Activated CD8-positive, alpha-beta memory T cell treated with anti-CD3 and anti-CD28 coated beads, Interleukin-2, amount 50 U/mL, for 48 hours (primary cell): Measurements from ENCODE around the gene CATSPER1.
"Not testable (repeated sequence)": the region's sequence is repeated elsewhere in the genome, so short reads cannot be mapped to it uniquely, and the experiment has no call there.

ENCODE experiments used
- DNase-seq: peaks from one replicate; pipeline ENCODE4 v3.0.0-alpha.2; 2020

Gene CATSPER1

DNA sequence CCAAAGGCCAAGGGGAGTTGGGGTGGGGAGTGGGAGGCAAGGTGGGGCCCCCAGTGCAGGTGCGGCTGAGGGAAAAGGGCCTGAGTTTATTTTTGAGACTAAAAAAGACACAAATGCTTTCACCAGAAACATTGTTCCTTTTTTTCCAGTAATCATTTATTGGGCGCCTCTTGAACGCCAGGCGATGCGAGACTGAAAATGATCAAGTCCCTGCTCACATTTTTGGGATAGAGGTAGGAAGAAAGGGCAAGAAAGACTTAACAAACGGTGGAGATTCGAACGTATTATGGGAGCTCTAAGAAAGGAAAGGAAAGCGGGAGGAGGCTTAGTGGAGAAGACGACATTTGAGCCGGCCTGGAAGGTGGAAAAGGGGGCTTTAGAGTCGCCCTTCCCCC is 25.1 kb upstream of the CATSPER1 start:
- DNase-seq = no peak

DNA sequence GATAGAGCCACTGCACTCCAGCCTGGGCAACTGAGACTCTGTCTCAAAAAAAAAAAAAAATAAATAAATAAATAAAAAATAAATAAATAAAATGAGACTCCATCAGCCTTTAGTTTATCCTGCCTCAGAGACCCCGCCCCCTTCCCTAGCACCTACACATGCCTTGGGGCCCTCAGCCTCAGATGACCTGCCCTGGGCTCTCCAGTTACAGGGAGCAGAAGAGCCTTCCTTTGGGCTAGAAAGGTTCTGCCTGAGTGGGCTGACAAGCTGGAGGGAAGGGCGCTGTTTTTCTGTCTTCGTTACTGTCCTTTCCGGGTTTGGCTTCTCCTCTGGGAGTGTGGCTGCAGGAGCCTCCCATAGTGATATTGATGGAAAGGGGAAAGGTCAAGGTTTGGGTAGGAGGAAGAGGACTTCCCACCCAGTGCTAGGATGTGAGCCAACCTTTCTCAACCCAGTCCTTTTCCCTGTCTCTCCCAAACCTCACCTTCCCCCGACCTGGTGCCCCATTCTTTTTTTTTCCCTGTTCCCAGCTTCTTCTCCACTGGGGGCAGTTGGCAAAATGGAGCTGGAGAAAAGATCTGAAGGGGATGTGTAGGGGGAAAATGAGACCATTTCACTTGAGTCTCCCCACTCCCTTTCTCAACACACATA is 24.4 kb upstream of the CATSPER1 start:
- DNase-seq = no peak

DNA sequence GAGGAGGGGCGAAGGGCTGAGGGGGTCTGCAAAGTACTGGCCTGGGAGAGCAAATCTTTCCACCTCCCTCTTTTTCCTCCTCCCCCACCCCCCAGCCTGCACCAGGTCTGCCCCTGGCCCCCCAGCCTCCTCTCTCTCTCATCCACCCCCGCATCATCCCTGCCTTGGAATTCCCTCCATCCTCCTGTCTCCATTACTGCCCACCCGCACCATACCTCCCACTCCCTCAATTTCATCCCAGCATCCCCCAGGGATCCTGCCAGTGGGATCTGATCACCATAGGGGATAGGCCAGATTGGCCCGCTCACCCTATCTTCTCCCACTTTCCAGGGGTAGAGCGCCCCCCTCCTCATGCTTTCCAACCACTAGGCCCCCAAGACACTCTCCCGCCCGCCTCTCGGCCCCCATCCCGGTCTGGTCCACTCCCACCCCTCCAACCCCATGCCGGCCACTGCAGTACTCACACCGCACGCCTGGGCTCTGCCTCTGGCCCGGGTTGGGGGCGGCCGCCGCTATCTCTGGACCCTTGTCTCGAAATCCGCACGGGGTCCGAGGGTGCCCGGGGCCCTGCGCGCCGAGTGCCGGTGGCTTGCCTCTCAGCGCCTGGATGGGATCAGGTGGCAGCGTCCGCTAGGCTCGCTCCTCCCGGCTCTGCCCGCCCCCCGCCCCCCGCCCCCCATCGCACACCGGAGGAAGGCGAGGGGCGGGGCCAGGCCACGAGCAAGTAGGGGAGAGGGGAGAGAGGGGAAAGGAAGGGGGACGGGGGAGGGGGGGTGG is 22.5 kb upstream of the CATSPER1 start, which contains the start of gene GAL3ST3:
TSS of gene GAL3ST3 (minus strand) at position 615 of the 777 bp plus-strand sequence. CDS start 3,746 bp downstream, outside the sequence.
- no peak for DNase-seq

DNA sequence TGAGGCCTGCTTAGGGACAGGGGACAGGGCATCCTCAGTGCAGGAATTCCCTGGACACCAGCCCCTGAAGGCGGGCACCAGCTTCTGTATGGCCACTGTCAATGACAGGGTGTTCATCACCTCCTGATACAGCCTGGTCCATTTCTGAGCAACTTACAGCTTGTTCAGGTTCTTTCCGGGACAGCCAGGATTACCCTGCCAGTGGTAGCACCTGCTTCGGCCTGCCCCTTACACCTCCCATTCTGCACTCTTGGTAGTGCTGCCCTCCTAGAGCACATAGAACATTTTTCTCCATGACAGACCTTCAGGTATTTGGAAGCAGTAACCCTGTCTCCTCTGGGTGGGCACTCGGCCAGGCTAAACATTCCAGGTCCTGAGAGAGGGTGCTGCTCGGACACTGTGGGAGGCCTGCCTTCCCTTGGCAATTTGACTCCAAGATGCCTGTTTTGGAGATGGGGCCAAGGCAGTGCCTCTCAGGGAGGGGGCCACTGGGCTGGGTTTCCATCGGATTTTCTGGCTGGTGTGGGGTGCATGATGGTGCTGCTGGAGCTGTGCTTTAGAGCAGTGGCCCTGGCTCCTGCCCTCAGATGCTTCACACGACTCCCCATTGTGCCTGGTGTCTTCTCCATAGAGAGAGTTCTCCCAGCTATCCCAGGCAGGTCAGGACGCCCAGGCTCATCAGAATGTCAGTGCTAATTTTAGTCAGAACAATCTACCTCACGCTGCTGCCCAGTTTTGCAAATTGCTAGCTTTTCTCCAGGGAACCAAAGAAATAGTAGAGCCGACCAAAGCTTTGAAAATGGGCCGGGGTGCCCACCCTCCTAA is 21.5 kb upstream of the CATSPER1 start:
- DNase-seq = no peak

DNA sequence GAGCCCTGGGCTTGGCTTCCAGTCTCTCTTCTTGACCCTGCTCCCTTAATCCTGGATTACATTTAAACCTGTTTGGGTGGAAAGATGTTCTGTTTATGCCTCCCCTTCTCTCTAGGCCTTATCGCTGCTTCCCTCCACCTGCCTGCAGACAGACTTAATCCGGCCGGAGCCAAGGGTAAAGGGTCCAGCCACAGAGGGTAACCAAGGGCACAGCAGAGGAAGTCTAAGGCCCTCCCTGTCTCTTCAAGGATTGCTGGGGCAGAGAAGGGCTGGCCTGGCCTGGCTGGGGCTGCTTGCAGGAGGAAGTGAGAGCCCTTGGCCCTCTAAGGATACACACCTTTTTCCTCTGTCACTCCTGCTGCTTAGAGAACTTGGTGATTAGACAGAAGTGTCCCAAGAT is 20.6 kb upstream of the CATSPER1 start:
- no peak for DNase-seq

DNA sequence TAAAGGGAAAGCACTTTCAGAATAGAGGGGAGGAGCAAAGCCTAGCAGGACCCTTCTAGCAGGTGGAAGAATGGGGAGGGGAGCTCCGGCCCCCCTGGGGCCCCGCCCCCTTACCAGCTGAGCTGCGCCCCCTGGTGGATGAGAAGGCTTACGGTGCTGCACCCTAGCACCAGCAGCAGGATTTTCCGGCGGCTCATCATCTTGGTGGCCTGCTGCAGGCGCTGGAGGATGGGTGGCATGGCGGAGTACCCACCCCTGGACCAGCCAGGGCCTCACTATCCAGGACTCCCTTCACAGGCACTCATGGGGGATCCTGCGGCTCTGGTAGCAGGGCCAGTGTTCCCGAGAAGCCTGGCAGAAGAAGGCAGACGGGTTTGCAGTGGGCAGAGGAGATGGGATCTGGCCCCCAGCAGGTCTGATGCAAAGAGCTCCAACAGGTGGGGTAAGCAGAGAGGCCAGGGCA is 18.9 kb upstream of the CATSPER1 start:
- peak; percentile 95 for DNase-seq

DNA sequence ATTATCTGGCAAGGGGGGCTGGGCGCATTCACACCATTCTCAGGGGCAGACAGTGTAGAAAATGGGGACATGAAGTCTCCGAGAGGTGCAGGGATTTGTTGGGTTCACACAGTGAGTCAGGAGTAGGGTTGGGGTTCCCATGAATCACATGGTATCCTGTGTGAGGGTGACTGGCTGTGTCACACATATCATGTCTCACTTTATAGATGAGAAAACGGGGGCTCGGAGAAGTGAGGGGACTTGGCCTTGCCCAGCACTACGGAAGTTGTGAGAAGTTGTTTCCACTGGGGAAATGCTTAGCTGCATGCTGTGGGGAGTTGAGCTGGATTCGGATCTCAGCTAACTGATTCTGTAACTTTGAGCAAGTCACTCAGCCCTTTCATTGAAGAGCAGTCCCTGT is 18.5 kb upstream of the CATSPER1 start:
- DNase-seq = no peak

DNA sequence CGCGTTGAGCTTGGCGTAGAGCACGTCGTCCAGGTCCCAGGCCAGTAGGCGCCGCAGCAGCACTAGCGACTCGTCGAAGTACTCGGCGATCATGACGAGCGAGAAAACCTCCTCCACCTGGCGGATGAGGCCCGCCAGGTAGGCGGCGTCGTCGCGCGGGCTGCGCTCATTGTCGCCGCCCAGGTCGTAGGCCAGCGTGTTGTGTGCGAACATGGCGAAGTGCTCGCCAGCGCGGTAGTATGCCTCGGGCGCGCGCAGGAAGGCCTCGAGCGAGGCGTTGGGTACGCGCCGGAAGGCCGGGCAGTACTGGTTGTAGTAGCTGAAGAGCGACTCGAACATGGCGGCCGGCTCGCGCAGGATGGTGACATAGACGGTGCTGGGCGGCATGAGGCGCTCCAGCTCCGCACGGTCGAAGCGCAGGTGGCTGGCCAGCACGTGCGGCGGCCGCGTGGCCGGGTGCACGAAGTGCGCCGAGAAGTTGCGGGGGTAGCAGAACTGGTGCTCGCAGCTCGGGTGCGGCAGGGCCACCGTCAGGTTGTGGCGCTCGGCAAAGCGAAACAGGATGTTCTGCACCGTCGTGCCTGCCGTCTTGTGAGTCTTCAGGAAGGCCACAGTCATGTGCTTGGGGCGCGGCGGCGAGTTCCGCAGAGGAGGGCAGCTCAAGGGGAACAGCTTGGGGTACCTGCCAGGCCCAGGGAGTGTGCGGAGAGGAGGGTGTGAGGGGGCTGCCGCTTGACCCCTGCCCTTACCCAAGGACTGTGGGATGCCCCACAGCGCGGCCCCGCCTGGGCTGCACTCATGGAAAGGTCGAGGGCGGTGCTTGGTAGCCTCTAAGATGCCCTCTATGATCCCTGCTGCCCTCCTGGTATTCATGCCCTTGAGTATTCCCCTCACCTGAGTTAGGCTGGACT is 17.0 kb upstream of the CATSPER1 start:
- DNase-seq = no peak

DNA sequence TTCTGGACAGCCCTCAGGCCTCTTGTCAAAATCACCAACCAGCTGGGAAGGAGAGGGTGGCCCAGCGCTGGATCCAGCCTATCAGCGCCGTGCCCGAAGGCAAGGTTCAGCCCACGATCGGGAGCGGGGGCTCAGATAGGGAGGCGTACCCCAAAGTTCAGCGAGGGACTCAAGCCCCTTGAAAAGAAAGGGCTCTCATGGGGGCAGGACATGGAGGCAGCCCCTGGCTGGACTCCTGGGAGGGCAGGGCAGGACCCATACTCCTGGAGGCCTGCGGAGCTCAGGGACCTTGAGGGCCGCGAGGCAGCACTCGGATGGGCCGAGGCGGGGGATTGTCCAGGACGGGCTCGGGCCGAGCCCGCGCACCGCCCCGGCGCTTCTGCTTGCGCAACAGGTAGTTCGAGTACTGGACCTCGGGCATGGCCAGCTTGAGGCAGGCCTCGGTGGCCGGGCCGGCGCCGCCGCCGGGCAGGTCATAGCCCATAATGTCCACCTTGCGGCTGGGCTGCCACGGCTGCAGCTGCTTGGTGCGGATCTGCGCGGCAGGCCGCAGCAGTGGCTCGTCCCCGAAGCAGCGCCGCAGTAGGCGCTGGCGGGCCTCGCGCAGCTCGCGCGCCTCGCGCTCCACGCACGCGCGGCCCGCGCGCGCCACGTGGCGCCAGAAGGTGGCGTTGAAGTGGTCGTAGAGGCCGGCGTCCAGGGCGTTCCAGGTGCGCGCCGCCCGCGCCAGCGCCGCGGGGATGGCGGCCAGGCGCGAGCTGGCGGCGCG is 16.1 kb upstream of the CATSPER1 start:
- no peak for DNase-seq

DNA sequence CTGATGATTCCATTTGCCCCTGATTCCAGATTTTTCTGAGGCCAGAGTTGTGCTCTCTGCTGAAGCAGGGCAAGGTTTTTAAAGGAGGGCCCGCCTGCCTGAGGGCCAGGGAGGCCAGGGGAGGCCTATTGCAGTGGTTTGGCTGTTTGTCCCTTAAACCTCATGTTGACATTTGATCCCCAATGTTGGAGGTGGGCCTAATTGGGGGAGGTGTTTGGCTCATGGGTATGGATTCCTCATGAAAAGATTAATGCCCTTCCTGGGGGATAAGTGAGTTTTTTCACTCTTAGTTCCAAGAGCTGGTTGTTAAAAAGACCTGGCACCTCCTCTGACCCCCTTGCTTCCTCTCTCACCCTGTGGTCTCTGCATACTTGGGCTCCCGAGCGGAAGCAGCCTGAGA is 13.5 kb upstream of the CATSPER1 start:
- DNase-seq = no peak

DNA sequence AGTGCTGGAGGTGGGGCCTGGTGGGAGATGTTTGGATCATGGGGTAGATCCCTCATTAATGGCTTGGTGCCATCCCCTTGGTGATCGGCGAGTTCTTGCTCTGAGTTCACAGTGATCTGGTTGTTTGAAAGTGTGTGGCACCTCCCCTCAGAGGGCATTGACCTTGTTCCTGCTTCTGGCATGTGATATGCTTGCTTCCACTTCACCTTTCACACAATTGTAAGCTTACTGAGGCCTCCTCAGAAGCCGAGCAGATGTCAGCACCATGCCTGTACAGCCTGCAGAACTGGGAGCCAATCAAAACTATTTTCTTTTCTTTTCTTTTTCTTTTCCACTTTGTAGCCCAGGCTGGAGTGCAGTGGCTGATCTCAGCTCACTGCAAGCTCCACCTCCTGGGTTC is 11.0 kb upstream of the CATSPER1 start:
- DNase-seq = no peak

DNA sequence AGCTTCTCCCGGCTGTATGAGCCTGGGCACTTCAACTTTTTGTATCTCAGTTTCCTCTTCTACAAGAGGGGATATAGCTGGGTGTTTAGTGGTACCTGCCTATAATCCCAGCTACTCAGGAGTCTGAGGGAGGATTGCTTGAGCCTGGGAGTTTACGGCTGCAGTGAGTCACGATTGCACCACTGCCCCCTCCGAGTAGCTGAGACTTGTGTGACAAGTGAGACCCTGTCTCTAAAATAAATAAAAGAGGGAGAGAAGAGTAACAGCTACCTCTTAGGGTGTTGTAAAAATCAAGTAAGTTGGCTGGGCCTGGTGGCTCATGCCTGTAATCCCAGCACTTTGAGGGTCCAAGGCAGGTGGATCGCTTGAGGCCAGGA is 10.0 kb upstream of the CATSPER1 start:
- DNase-seq = no peak

DNA sequence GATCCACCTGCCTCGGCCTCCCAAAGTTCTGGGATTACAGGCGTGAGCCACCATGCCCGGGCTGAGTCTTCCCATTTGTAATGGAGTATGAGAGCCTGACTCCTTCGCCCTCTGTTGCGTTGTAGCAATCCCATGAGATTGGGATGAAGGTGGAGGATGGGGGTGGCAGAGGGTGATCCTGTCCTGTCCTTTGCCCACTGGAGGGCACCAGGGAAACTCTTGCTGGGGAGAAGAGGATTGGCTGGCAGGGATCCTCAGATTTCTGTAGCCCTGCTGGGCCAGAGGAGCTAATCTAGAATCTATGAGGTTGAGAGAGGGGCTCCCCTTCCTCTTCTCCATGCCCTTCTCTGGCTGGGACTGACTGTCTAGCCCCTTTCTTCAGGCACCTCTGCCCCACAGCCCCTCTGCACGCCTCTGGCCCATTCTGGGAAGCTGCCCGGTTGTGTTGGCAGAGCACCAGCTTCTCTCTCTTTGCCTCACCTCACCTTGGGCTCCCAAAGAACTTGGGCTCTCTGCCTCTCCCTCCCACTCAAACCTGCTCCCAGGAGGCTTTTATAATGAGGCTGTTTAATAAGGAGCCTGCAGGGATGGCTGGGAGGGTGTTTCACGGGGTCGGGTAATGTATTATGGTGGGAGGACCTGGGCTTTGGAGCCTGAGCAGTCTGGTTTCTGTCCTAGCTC is 9.5 kb upstream of the CATSPER1 start:
- no peak for DNase-seq

DNA sequence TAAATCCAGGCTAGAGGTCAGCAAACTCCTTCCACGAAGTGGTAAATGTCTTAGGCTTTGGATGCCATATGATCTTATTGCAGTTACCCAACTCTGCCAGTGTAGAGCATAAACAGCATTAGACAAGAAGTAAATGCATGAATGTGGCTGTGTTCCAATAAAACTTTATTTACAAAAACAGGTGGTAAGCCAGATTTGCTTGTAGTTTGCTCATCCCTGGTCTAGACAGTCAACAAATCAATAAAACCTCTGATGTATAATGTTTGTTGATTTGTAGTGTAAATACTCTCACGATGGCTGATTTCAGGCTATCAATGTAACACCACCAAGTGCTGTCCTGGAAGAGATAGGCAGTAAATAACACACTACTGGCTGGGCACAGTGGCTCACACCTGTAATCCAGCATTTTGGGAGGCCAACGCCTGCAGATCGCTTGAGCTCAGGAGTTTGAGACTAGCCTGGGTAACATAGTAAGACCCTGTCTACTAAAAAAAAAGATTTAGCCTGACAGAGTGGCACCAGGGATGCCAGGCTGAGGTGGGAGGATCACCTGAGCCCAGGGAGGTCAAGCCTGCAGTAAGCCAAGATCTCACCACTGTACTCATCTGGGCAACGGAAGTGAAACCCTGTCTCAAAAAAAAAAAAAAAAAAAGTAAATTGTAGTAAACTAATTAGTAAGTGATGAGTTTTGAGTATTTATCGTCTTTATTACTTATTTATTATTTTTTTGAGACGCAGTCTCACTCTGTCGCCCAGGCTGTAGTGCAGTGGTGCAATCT is 6.9 kb upstream of the CATSPER1 start:
- no peak for DNase-seq

DNA sequence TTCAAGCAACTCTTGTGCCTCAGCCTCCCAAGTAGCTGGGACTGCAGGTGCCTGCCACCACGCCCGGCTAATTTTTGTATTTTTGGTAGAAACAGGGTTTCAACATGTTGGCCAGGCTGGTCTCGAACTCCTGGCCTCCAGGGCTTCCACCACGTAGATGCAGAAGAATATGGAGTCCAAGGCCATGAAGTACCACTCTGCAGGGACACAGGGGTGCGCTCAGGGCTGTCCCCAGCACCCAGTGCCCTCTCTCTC is 3.2 kb downstream of the CATSPER1 start:
- DNase-seq = not testable (repeated sequence)

DNA sequence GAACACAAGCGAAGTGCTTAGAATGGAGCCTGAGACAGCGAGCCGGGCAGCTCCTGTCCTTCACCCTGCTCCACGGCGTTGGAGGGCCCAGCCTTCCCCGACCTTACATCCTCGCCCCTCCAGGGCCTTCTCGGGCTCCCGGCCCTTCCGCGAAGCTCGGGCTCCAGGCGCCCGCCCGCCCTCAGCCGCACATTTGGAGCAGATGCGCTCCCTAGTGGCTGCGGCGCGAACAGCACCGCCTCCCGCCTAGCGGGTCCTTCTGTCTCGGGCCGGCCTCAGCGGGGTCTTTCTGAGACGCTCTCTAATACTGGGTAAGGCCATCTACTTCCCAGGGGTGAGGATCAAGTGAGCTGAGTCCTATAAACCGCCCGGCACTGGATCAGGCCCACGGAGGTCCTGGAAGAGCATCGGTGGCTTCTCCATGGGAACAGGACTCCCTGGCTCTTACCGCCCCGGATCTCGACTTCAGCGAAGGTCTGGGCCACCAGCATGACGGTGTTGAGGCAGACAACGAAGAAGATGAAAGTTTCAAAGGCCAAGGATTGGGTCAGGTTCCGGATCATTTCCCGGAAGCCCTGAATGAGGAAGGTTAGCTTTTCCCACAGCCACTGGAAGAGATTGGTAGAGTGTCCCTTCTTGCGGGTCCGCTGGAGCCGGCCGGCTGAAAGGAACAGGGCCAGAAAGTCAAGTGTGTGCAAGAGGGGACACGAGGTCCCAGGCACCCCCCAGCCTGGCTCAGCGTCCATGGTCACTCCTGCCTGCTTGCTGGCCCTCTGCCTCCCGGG is 3.7 kb downstream of the CATSPER1 start:
- DNase-seq = peak; percentile 98

DNA sequence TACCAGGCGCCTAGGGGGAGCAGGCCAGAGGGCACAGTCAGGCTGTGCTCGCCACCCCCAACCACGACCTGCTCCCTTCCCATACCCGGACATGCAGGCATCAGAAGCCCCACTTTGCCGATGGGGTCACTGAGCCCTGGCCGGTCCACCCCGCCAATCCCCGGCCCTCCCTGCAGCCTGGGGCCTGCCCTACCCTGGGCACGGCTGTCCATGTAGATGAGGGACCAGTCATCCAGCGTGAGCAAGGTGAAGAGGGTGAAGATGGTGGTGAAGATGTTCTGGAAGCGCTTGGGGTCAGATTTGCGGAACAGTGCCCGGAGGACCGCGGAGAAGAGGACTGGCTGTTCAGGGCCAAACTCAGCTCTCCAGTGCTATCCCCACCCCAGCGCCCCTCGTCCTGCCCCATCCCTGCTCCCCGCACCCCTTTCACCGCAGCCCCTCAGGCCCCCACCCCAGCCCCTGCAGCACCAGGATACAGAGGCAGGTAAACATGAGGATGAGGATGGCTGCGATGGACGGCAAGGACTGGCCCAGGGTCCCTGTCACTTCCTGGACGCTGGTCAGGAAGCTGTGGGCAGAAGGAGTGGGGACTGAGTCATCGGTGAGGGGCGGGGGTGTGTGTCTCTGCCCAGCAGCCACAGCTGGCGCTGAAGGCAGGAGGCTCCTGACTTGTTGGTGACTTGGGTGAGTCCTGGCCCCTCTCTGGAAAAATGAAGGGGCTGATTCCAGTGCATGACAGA is 5.5 kb downstream of the CATSPER1 start:
- DNase-seq = no peak

DNA sequence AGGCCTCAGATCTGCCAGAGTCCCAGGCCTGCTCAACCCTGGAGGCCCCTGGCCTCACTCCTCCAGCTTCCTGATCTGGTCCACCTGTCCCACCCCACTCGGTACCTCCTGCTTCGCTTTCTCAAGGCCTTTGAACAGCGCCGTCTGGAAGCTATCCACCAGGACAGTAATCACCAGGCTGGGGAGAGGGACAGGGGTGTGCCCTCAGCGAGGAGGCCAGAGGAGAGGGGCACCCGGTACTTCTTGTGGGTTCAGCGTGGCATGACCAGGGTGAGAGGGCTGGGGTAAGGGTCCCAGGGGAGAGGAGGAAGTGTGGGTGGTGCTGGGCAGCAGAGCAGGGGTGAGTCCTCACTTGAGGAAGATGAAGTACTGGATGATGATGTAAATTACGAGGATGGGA is 6.1 kb downstream of the CATSPER1 start:
- no peak for DNase-seq

DNA sequence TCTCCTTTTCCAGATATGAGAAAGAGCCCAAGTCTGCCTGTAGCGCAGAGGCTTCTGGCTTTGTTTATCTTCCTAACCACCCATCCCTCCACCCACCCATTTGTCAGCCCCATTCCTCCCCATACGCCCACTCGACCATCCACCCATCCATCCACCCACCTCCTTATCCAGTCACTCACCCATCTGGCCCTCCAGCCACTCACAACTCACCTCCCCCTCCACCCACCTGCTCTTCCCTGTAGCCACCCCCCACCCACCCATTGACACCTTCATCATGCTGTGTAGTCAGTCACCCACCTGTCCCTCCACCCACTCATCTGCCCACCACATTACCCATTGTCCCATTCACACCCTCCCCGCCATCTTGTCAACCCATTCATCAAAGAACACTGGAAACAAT is 9.0 kb downstream of the CATSPER1 start:
- DNase-seq = no peak
